GM18520 (cell line): ENCODE results near the gene ACSL1.

Source experiments
- ATAC-seq: cut with Tn5 transposase; IDR thresholded peaks from one replicate; pipeline ENCODE4 v1.9.1; 2021; ENCODE audit not compliant: unreplicated experiment

The ACSL1 gene

DNA sequence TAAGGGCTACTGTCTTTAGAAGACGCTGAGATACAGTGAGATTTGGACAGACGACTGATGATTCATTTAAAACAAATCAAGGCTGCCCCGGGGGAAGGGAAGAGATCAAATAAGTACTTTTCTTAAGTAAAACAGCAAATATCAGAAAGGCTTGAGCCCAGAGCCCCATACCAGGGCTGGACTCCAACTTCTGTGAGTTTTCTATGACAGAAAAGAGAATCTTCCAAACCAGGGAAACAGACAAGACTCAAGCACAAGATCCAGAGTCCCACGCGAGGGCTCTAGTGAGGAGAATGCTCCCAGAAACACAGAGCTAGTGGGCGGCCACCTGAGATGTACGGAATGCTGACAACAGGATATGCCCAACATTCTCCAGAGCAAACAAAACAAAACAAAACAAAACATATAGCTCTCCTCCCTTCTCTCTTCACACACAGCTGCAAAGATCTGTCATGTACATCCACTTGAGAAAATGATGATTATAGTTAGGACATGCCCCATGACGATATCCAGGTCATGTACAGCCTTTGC is 13.1 kb downstream of the ACSL1 start:
- no peak for ATAC-seq

GRCh38 chr4:184812199-184812542 is 13.6 kb downstream of the ACSL1 start:
- ATAC-seq = no peak

GRCh38 chr4:184811526-184812198 is 14.1 kb downstream of the ACSL1 start:
- no peak for ATAC-seq

DNA sequence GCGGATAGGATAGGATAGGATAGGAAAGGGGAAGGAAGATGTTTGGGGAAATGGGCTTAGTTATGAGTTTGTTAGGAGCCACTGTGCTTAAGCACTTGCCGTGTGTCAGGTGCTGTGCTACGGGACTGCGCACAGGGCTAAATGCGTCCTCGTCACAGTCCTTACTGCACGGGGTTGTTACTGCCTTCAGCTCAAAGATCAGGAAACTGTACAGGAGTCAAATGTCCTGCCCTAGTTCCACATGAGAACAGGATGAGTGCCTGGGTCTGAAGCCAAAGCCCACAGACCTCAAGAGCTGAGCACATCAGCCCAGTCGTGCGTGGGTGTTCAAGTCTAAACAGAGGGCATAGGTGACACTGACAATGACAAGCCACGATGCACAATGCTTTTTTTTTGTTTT is 15.0 kb downstream of the ACSL1 start:
- ATAC-seq = no peak

GRCh38 chr4:184808713-184809050 is 17.1 kb downstream of the ACSL1 start:
- ATAC-seq = no peak

GRCh38 chr4:184807797-184808712 is 17.7 kb downstream of the ACSL1 start:
- no peak for ATAC-seq

DNA sequence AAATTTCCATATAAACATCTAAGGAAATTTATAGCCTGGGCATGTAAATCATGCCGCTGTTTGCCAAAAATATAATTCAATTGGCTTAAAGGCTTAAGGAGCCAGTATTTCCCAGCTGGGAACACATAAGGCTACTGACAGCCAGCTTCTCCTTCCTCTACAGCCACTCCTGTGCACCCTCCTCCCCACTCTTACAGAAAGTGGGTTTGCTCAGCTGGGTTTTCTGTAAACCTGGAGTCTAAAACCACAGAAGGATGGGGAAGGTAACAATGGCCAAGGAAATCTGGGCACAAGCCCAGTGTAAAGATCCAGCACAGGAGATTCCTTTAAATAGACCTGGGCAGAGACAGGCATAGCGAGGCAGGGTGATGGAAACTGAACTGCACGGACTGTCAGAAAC is 18.5 kb downstream of the ACSL1 start:
- no peak for ATAC-seq

GRCh38 chr4:184806711-184807110 is 19.1 kb downstream of the ACSL1 start:
- ATAC-seq = no peak

DNA sequence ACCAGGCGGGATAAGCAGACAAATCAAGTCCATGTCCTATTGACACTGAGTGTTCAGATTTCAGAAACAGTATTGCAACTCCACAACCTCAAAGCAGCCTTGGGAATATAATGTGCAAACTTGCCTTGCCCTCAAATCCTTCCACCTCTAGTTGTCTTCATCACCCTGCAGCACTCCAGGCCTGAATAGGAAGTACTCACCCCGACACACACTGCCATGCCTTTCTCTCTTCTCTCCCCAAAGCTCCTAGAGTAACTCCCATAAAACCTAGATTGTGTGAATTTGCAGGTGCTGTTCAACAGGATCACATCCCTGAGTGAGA is 19.6 kb downstream of the ACSL1 start:
- no peak for ATAC-seq

- ATAC-seq = peak; percentile 60
Measured at GRCh38 chr4:184805462-184806228, 20.1 kb downstream of the ACSL1 start.

DNA sequence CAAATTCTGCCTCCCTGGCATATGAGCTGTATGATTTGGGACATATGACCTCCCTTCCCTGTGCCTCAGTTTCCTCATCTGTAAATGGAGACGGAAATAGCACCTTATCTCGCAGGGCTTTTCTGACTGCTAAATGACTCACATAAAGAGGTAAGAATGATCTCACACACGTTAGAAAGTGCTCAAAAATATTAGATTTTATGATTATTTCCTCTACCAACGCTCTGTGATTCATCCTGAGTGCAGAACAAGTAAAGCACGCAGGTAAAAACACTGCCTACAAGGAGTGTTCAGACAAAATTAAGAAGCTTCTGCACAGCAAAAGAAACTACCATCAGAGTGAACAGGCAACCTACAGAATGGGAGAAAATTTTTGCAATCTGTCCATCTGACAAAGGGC is 21.1 kb downstream of the ACSL1 start:
- ATAC-seq = no peak

GRCh38 chr4:184803874-184804273 is 21.9 kb downstream of the ACSL1 start:
- no peak for ATAC-seq

DNA sequence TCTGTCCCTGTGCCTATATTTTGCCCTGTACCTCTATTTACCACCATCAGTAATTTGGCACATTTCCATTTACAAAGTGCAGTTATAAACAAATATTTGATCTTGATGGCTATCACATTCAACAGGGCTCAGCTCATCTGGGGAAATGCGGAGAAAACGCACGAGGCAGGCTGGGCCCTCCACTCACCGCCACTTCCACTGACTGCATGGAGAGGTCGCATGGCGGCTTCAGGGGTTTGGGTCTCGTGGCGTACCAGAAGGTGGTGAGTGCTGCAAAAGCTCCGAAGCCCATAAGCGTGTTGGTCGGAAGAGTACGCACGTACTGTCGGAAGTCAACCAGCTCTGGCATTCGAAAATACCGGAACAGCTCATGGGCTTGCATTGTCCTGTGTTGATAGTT is 22.6 kb downstream of the ACSL1 start:
- ATAC-seq = no peak

GRCh38 chr4:184802697-184803015 is 23.1 kb downstream of the ACSL1 start:
- no peak for ATAC-seq

- no peak for ATAC-seq
Measured at GRCh38 chr4:184801781-184802696, 23.7 kb downstream of the ACSL1 start.

- ATAC-seq = no peak
Measured at GRCh38 chr4:184798504-184798903, 27.3 kb downstream of the ACSL1 start.

DNA sequence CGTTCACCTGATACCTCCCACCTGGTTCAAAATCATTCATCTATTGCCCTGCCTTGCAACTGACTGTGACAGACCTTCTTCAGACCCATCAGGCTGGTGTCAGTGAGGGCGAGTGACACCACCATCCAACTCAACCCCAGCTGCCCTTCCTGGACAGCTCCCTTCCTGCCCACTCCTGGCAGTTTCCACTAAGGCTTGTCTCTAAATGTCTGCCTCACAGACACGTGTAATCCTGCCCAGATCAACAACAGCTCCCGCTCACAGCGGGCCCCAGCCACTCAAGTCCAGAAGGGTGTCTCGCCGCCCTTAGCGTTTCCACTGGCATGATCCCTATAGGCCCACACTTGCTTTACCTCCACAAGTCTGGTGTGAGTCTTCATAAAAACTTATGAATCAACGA is 28.9 kb downstream of the ACSL1 start:
- ATAC-seq = no peak

DNA sequence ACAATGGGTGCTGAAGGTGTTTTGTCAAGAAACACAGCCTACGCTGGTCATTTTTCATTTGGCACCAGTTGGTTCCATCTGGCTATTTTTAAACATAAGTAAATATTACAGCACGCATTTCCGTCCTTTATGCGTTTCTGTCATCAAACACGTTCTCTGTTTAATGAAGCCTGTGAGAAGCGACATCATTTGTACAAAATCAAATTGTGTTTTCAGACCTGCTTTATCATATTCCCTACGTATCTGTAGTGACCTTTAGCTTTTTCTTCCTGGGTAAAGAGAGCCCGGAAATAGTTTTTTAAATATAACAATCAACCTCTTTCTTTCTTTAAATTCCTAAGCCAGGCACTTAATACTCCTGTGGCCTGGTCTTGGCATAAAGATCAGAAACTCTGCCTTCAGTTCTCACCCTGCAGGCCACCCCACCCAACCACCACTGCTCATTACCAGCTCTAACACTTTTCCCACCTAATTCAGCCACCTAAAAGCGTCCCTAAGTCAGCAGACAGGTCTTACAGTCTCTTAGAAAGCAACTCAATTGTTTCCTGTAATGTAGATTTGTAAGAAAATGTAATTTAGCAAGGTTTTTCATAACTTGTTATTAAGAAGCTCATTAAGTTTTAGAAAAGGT is 30.4 kb downstream of the ACSL1 start:
- ATAC-seq = no peak

- ATAC-seq = no peak
Measured at GRCh38 chr4:184794470-184794869, 31.3 kb downstream of the ACSL1 start.

- no peak for ATAC-seq
Measured at GRCh38 chr4:184793735-184794355, 31.9 kb downstream of the ACSL1 start.
